ENCODE measurements around the gene FDX2.

DNA sequence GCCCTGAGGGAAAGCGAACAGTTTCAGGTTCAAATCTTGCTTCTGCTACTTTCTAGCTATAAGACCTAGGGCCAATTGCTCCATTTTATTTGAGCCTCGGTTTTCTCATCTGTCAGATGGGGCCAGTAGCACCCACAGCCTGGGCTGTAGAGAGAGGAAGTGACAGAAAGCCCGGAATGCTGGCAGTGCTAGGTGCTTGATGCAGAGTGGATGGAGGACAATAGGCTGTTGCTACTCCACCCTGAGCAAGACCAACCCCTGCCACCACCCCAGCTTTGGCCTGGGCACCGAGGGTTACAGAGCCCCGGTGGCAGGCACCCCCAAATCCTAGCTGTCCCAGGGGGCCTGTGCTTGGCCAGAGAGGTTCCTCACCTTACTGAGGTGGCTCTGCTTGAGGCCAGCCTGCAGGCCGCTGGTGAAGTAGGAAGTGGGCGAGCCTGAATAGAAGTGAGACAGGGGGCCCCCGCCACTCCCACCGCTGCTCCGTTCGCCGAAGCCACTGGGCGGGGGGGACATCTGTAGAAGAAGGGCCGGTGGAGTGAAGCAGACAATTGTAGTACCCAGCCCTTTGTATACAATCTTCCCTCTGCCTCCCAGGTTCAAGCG lies 2.1 kb upstream of the FDX2 start:
- TF ChIP-seq, protein P1, sequence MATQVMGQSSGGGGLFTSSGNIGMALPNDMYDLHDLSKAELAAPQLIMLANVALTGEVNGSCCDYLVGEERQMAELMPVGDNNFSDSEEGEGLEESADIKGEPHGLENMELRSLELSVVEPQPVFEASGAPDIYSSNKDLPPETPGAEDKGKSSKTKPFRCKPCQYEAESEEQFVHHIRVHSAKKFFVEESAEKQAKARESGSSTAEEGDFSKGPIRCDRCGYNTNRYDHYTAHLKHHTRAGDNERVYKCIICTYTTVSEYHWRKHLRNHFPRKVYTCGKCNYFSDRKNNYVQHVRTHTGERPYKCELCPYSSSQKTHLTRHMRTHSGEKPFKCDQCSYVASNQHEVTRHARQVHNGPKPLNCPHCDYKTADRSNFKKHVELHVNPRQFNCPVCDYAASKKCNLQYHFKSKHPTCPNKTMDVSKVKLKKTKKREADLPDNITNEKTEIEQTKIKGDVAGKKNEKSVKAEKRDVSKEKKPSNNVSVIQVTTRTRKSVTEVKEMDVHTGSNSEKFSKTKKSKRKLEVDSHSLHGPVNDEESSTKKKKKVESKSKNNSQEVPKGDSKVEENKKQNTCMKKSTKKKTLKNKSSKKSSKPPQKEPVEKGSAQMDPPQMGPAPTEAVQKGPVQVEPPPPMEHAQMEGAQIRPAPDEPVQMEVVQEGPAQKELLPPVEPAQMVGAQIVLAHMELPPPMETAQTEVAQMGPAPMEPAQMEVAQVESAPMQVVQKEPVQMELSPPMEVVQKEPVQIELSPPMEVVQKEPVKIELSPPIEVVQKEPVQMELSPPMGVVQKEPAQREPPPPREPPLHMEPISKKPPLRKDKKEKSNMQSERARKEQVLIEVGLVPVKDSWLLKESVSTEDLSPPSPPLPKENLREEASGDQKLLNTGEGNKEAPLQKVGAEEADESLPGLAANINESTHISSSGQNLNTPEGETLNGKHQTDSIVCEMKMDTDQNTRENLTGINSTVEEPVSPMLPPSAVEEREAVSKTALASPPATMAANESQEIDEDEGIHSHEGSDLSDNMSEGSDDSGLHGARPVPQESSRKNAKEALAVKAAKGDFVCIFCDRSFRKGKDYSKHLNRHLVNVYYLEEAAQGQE (IDR thresholded peaks at IDR 0.05; ENCODE audit: borderline replicate concordance) = no peak
- TF ChIP-seq, protein P2, sequence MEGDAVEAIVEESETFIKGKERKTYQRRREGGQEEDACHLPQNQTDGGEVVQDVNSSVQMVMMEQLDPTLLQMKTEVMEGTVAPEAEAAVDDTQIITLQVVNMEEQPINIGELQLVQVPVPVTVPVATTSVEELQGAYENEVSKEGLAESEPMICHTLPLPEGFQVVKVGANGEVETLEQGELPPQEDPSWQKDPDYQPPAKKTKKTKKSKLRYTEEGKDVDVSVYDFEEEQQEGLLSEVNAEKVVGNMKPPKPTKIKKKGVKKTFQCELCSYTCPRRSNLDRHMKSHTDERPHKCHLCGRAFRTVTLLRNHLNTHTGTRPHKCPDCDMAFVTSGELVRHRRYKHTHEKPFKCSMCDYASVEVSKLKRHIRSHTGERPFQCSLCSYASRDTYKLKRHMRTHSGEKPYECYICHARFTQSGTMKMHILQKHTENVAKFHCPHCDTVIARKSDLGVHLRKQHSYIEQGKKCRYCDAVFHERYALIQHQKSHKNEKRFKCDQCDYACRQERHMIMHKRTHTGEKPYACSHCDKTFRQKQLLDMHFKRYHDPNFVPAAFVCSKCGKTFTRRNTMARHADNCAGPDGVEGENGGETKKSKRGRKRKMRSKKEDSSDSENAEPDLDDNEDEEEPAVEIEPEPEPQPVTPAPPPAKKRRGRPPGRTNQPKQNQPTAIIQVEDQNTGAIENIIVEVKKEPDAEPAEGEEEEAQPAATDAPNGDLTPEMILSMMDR (IDR thresholded peaks at IDR 0.05; ENCODE audit: poor library complexity, severe bottlenecking) = no peak
- TF ChIP-seq POLR2AphosphoS5 (IDR thresholded peaks at IDR 0.05) (no peak), EZH2 (IDR thresholded peaks at IDR 0.05; ENCODE audit: borderline replicate concordance, insufficient read depth, low read length, poor library complexity, severe bottlenecking) (no peak), MXI1 (conservative IDR thresholded peaks at IDR 0.05; ENCODE audit: poor library complexity, severe bottlenecking) (no peak), TAF1 (IDR thresholded peaks at IDR 0.05; ENCODE audit: low read depth) (no peak), RAD21 (conservative IDR thresholded peaks at IDR 0.05) (no peak), EP300 (conservative IDR thresholded peaks at IDR 0.05; ENCODE audit: poor library complexity, severe bottlenecking) (no peak)

Data from neural cell (in vitro differentiated cells).